ENCODE measurements around the gene TIGD4.
"Not testable (repeated sequence)": the region's sequence is repeated elsewhere in the genome, so short reads cannot be mapped to it uniquely, and the experiment has no call there.

TIGD4 gene

GRCh38 chr4:152773953-152774352 is 5.6 kb downstream of the TIGD4 start:
- H4K20me1 ChIP-seq (ENCODE audit: insufficient read depth, low read length) = no peaks in the 10 kb centered on the region
- TF ChIP-seq CTCF (IDR thresholded peaks at IDR 0.05; ENCODE audit: borderline replicate concordance, extremely low read depth, low read length, poor library complexity, severe bottlenecking) (no peak), EZH2 (IDR thresholded peaks at IDR 0.05; ENCODE audit: borderline replicate concordance, low read depth, low read length, severe bottlenecking) (no peak)
- no peaks in the 10 kb centered on the region for H3K9me3 ChIP-seq (ENCODE audit: insufficient read depth, low read length, severe bottlenecking)
- no peak overlapping the region for H3K4me3 ChIP-seq (ENCODE audit: low read depth in 1 of 2, low read length in 2 of 2)
- DNase-seq (no peak), ATAC-seq (ENCODE audit: insufficient read depth, low read depth) (no peak)
- no peak overlapping the region for H3K27ac ChIP-seq (ENCODE audit: low read length)
- H3K79me2 ChIP-seq (ENCODE audit: insufficient read depth, low read length) = no peaks in the 10 kb centered on the region
- no peaks in the 10 kb centered on the region for H3K36me3 ChIP-seq (ENCODE audit: insufficient read depth, low read length)
- no peak overlapping the region for H2AFZ ChIP-seq (ENCODE audit: low read depth, low read length)
- H3K27me3 ChIP-seq (ENCODE audit: insufficient read depth, low read length, poor library complexity) = peaks cover 24% of the 10 kb centered on the region
- no peak overlapping the region for H3K9ac ChIP-seq (ENCODE audit: low read depth, low read length)
- peaks cover 11% of the 10 kb centered on the region for H3K4me1 ChIP-seq (ENCODE audit: insufficient read depth, low read length)
- no peak overlapping the region for H3K4me2 ChIP-seq (ENCODE audit: insufficient read depth, low read length)

- H3K9me3 ChIP-seq (ENCODE audit: insufficient read depth, low read length, severe bottlenecking) = no peaks in the 10 kb centered on the region
These were observed 6.2 kb downstream of the TIGD4 start for GRCh38 chr4:152773339-152773738.

GRCh38 chr4:152771741-152772533 is 7.6 kb downstream of the TIGD4 start:
- H4K20me1 ChIP-seq (ENCODE audit: insufficient read depth, low read length) = no peaks in the 10 kb centered on the region
- H3K79me2 ChIP-seq (ENCODE audit: insufficient read depth, low read length) = no peaks in the 10 kb centered on the region
- no peak overlapping the region for H2AFZ ChIP-seq (ENCODE audit: low read depth, low read length)
- peaks cover 5% of the 10 kb centered on the region for H3K27me3 ChIP-seq (ENCODE audit: insufficient read depth, low read length, poor library complexity)
- no peak overlapping the region for H3K9ac ChIP-seq (ENCODE audit: low read depth, low read length)
- no peaks in the 10 kb centered on the region for H3K36me3 ChIP-seq (ENCODE audit: insufficient read depth, low read length)
- ATAC-seq (ENCODE audit: insufficient read depth, low read depth) = peak; percentile 86
- TF ChIP-seq EZH2 (IDR thresholded peaks at IDR 0.05; ENCODE audit: borderline replicate concordance, low read depth, low read length, severe bottlenecking) = no peak
- no peak for TF ChIP-seq CTCF (IDR thresholded peaks at IDR 0.05; ENCODE audit: borderline replicate concordance, extremely low read depth, low read length, poor library complexity, severe bottlenecking)
- H3K27ac ChIP-seq (ENCODE audit: low read length) = no peak overlapping the region
- peaks cover 6% of the 10 kb centered on the region for H3K4me1 ChIP-seq (ENCODE audit: insufficient read depth, low read length)
- H3K4me2 ChIP-seq (ENCODE audit: insufficient read depth, low read length) = no peak overlapping the region
- no peaks in the 10 kb centered on the region for H3K9me3 ChIP-seq (ENCODE audit: insufficient read depth, low read length, severe bottlenecking)
- H3K4me3 ChIP-seq (ENCODE audit: low read depth in 1 of 2, low read length in 2 of 2) = no peak overlapping the region
- DNase-seq = no peak

More at GRCh38 chr4:152773339-152773738, 6.2 kb downstream of the TIGD4 start:
- H3K4me2 ChIP-seq (ENCODE audit: insufficient read depth, low read length) = no peak overlapping the region
- H3K9ac ChIP-seq (ENCODE audit: low read depth, low read length) = no peak overlapping the region
- no peak overlapping the region for H3K27ac ChIP-seq (ENCODE audit: low read length)
- ATAC-seq (ENCODE audit: insufficient read depth, low read depth) (no peak), DNase-seq (no peak)
- H4K20me1 ChIP-seq (ENCODE audit: insufficient read depth, low read length) = no peaks in the 10 kb centered on the region
- no peaks in the 10 kb centered on the region for H3K36me3 ChIP-seq (ENCODE audit: insufficient read depth, low read length)
- no peaks in the 10 kb centered on the region for H3K79me2 ChIP-seq (ENCODE audit: insufficient read depth, low read length)
- peaks cover 6% of the 10 kb centered on the region for H3K4me1 ChIP-seq (ENCODE audit: insufficient read depth, low read length)
- H2AFZ ChIP-seq (ENCODE audit: low read depth, low read length) = no peak overlapping the region
- H3K4me3 ChIP-seq (ENCODE audit: low read depth in 1 of 2, low read length in 2 of 2) = no peak overlapping the region
- H3K27me3 ChIP-seq (ENCODE audit: insufficient read depth, low read length, poor library complexity) = peaks cover 18% of the 10 kb centered on the region
- TF ChIP-seq CTCF (IDR thresholded peaks at IDR 0.05; ENCODE audit: borderline replicate concordance, extremely low read depth, low read length, poor library complexity, severe bottlenecking) (no peak), EZH2 (IDR thresholded peaks at IDR 0.05; ENCODE audit: borderline replicate concordance, low read depth, low read length, severe bottlenecking) (no peak)

GRCh38 chr4:152765069-152765737 is 14.3 kb downstream of the TIGD4 start:
- not testable (repeated sequence) for H2AFZ ChIP-seq (ENCODE audit: low read depth, low read length); H3K9me3 ChIP-seq (ENCODE audit: insufficient read depth, low read length, severe bottlenecking); H3K4me2 ChIP-seq (ENCODE audit: insufficient read depth, low read length); H3K27me3 ChIP-seq (ENCODE audit: insufficient read depth, low read length, poor library complexity); DNase-seq; H3K79me2 ChIP-seq (ENCODE audit: insufficient read depth, low read length); H3K27ac ChIP-seq (ENCODE audit: low read length); ATAC-seq (ENCODE audit: insufficient read depth, low read depth); H3K9ac ChIP-seq (ENCODE audit: low read depth, low read length); H3K4me3 ChIP-seq (ENCODE audit: low read depth in 1 of 2, low read length in 2 of 2); H3K36me3 ChIP-seq (ENCODE audit: insufficient read depth, low read length); H3K4me1 ChIP-seq (ENCODE audit: insufficient read depth, low read length); H4K20me1 ChIP-seq (ENCODE audit: insufficient read depth, low read length)
